Measurements from ENCODE around the gene ANKRD44. TPM values are rescaled to one million over a fixed set of nuclear protein-coding genes. Genes with fewer than 3 reads are reported as not detected.

ANKRD44 gene
- total RNA-seq, 1 donor from 2014 or later = 4.3 TPM

- no peaks in the 10 kb centered on the region for H3K36me3 ChIP-seq (ENCODE audit: control insufficient read depth, insufficient read depth, low read length)
- H3K27me3 ChIP-seq (ENCODE audit: control insufficient read depth, insufficient read depth, low read length) = no peaks in the 10 kb centered on the region
- TF ChIP-seq CTCF (IDR thresholded peaks at IDR 0.05; ENCODE audit: insufficient read depth, low read length, poor library complexity, severe bottlenecking) = no peak
- no peak overlapping the region for H3K4me3 ChIP-seq (ENCODE audit: low read depth, low read length)
- DNase-seq (ENCODE audit: low read depth) = no peak
These were observed 125.5 kb downstream of the ANKRD44 start for GRCh38 chr2:197184959-197185586.

- no peak for TF ChIP-seq CTCF (IDR thresholded peaks at IDR 0.05; ENCODE audit: insufficient read depth, low read length, poor library complexity, severe bottlenecking)
- Histone ChIP-seq H3K4me3 (ENCODE audit: low read depth, low read length) (no peak overlapping the region), H3K36me3 (ENCODE audit: control insufficient read depth, insufficient read depth, low read length) (no peaks in the 10 kb centered on the region), H3K27me3 (ENCODE audit: control insufficient read depth, insufficient read depth, low read length) (no peaks in the 10 kb centered on the region)
- DNase-seq (ENCODE audit: low read depth) = no peak
These were observed 127.2 kb downstream of the ANKRD44 start for GRCh38 chr2:197183355-197183754.

- no peak overlapping the region for H3K4me3 ChIP-seq (ENCODE audit: low read depth, low read length)
- DNase-seq (ENCODE audit: low read depth) = no peak
- no peaks in the 10 kb centered on the region for H3K27me3 ChIP-seq (ENCODE audit: control insufficient read depth, insufficient read depth, low read length)
- H3K36me3 ChIP-seq (ENCODE audit: control insufficient read depth, insufficient read depth, low read length) = no peaks in the 10 kb centered on the region
- TF ChIP-seq CTCF (IDR thresholded peaks at IDR 0.05; ENCODE audit: insufficient read depth, low read length, poor library complexity, severe bottlenecking) = no peak
These were observed 127.9 kb downstream of the ANKRD44 start for GRCh38 chr2:197182668-197183067.

GRCh38 chr2:197181491-197181890 is 129.1 kb downstream of the ANKRD44 start:
- TF ChIP-seq CTCF (IDR thresholded peaks at IDR 0.05; ENCODE audit: insufficient read depth, low read length, poor library complexity, severe bottlenecking) = no peak
- H3K36me3 ChIP-seq (ENCODE audit: control insufficient read depth, insufficient read depth, low read length) = no peaks in the 10 kb centered on the region
- H3K27me3 ChIP-seq (ENCODE audit: control insufficient read depth, insufficient read depth, low read length) = no peaks in the 10 kb centered on the region
- no peak for DNase-seq (ENCODE audit: low read depth)
- H3K4me3 ChIP-seq (ENCODE audit: low read depth, low read length) = no peak overlapping the region

- no peak for DNase-seq (ENCODE audit: low read depth)
- H3K4me3 ChIP-seq (ENCODE audit: low read depth, low read length) = no peak overlapping the region
- TF ChIP-seq CTCF (IDR thresholded peaks at IDR 0.05; ENCODE audit: insufficient read depth, low read length, poor library complexity, severe bottlenecking) = no peak
- no peaks in the 10 kb centered on the region for H3K36me3 ChIP-seq (ENCODE audit: control insufficient read depth, insufficient read depth, low read length)
- H3K27me3 ChIP-seq (ENCODE audit: control insufficient read depth, insufficient read depth, low read length) = no peaks in the 10 kb centered on the region
These were observed 130.7 kb downstream of the ANKRD44 start for GRCh38 chr2:197179744-197180498.

Measured in kidney epithelial cell (primary cell).